ENCODE results near the gene TLE4. TPM values are rescaled to one million over a fixed set of nuclear protein-coding genes. Genes with fewer than 3 reads are reported as not detected.

Gene TLE4
- total and polyA plus RNA-seq, 10 of the 15 experiments (the other 5 are each of a cell fraction or from before 2014, with no cell fraction given): 5.3 to 53.3 (median 23.3) TPM

DNA sequence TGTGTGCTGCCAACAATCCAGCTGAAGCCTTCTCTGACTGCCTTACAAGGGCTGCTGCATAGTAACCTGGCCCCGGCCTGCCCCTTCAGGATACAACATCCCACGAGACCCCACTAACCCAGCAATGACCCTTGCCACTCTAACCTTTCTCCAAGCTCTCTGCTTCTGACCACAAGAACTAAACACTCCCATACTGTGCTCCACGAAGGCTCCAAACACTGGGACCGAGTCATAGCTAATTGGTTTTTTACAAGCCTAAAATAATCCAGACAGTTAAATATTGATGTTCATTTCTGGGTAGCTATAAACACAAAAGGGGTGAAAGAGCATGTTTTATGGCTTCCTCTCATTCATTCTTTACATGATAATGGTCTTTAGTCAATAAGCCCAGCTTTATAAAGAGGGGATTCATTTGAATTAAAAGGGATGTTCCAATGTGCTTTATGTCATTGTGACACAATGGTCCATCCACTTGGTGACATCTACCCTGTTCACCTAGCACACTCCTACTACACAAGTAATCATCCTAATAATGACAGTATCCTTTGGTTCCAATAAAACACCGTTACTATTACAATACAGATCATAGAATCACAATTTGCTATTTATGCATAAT is 16.2 kb upstream of the TLE4 start:
- H3K4me3 ChIP-seq: no peak overlapping the region
- TF ChIP-seq NFXL1 (IDR thresholded peaks at IDR 0.05; ENCODE audit: borderline replicate concordance): no peak
- TF ChIP-seq TARDBP (IDR thresholded peaks at IDR 0.05; ENCODE audit: borderline replicate concordance): no peak
- no peak for TF ChIP-seq TCF7 (IDR thresholded peaks at IDR 0.05; ENCODE audit: borderline replicate concordance)
- TF ChIP-seq, protein P1, sequence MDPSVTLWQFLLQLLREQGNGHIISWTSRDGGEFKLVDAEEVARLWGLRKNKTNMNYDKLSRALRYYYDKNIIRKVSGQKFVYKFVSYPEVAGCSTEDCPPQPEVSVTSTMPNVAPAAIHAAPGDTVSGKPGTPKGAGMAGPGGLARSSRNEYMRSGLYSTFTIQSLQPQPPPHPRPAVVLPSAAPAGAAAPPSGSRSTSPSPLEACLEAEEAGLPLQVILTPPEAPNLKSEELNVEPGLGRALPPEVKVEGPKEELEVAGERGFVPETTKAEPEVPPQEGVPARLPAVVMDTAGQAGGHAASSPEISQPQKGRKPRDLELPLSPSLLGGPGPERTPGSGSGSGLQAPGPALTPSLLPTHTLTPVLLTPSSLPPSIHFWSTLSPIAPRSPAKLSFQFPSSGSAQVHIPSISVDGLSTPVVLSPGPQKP (IDR thresholded peaks at IDR 0.05; ENCODE audit: low read depth, low read length): no peak
- TF ChIP-seq SP1 (IDR thresholded peaks at IDR 0.05; ENCODE audit: low read depth, low read length): no peak
- no peak for TF ChIP-seq RELA (IDR thresholded peaks at IDR 0.05; ENCODE audit: borderline replicate concordance, partially characterized antibody)
- no peak for TF ChIP-seq SIN3A (IDR thresholded peaks at IDR 0.05; ENCODE audit: low read depth, low read length)
- no peak for TF ChIP-seq PML (IDR thresholded peaks at IDR 0.05; ENCODE audit: low read length)
- TF ChIP-seq NR2F1 (conservative IDR thresholded peaks at IDR 0.05): no peak
- TF ChIP-seq WRNIP1 (IDR thresholded peaks at IDR 0.05; ENCODE audit: borderline replicate concordance, low read depth, low read length): no peak
- TF ChIP-seq LARP7 (IDR thresholded peaks at IDR 0.05): no peak
- no peak for TF ChIP-seq NBN (IDR thresholded peaks at IDR 0.05)
- TF ChIP-seq POLR2A (IDR thresholded peaks at IDR 0.05; ENCODE audit: low read depth, low read length): no peak
- TF ChIP-seq, protein P2, sequence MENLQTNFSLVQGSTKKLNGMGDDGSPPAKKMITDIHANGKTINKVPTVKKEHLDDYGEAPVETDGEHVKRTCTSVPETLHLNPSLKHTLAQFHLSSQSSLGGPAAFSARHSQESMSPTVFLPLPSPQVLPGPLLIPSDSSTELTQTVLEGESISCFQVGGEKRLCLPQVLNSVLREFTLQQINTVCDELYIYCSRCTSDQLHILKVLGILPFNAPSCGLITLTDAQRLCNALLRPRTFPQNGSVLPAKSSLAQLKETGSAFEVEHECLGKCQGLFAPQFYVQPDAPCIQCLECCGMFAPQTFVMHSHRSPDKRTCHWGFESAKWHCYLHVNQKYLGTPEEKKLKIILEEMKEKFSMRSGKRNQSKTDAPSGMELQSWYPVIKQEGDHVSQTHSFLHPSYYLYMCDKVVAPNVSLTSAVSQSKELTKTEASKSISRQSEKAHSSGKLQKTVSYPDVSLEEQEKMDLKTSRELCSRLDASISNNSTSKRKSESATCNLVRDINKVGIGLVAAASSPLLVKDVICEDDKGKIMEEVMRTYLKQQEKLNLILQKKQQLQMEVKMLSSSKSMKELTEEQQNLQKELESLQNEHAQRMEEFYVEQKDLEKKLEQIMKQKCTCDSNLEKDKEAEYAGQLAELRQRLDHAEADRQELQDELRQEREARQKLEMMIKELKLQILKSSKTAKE (IDR thresholded peaks at IDR 0.05; ENCODE audit: low read depth, poor library complexity, severe bottlenecking): no peak
- H3K79me2 ChIP-seq (ENCODE audit: control insufficient read depth, insufficient read depth, low read length): no peaks in the 10 kb centered on the region
- H4K20me1 ChIP-seq (ENCODE audit: control insufficient read depth, insufficient read depth): no peaks in the 10 kb centered on the region
- no peaks in the 10 kb centered on the region for H3K36me3 ChIP-seq (ENCODE audit: control insufficient read depth in 2 of 2, insufficient read depth in 2 of 2, low read length in 1 of 2)
- ATAC-seq (no peak), FAIRE-seq (no peak), DNase-seq (ENCODE audit: low read depth, low spot score) (no peak)
- BruUV-seq (replicated peaks): no TSS peak
- no peak overlapping the region for H3K27ac ChIP-seq (ENCODE audit: control insufficient read depth, insufficient read depth)
- intact Hi-C loops (cut with micrococcal nuclease; ENCODE audit: unreplicated experiment): no loop called here
- SMC1A ChIA-PET (ENCODE audit: uncharacterized antibody, unreplicated experiment): no interaction called here
- in situ Hi-C loops (cut with MboI): no loop called here
- H2AFZ ChIP-seq (ENCODE audit: control insufficient read depth, low read depth, low read length): no peak overlapping the region
- no peak overlapping the region for H3K4me2 ChIP-seq (ENCODE audit: control insufficient read depth, insufficient read depth)
- no peaks in the 10 kb centered on the region for H3K4me1 ChIP-seq (ENCODE audit: control insufficient read depth, insufficient read depth, low read length)
- H3K9ac ChIP-seq (ENCODE audit: control insufficient read depth, insufficient read depth, low read length): no peak overlapping the region
- RAD21 ChIA-PET (ENCODE audit: unreplicated experiment): no interaction called here
- WGBS (ENCODE audit: insufficient coverage, insufficient replicate concordance, low lambda C conversion rate, missing lambda C conversion rate): 24% methylated on average over 5 of the region's 5 CpGs
- POLR2A ChIA-PET: no interaction called here
- no peaks in the 10 kb centered on the region for H3K27me3 ChIP-seq (replicated peaks in 1 of 2; ENCODE audit: control insufficient read depth in 2 of 2, insufficient read depth in 2 of 2, low read length in 1 of 2)
- no peaks in the 10 kb centered on the region for H3K9me3 ChIP-seq (replicated peaks; ENCODE audit: control insufficient read depth, insufficient read depth, low read length)
- CTCF ChIA-PET: interaction anchor here (1.0 kb wide), 1 partner anchor 12 kb away, joined by 4 read pairs; no protein-coding TSS in a partner anchor
